ENCODE data around the gene HOXD11. TPM values are rescaled to one million over a fixed set of nuclear protein-coding genes. Genes with fewer than 3 reads are reported as not detected.
A peak's percentile ranks its signal among the peaks of the same experiment; 100 is the strongest.

The HOXD11 gene
- total RNA-seq, 1 experiment from 2014 or later = 3.7 TPM

GRCh38 chr2:176096243-176096985 lies 10.7 kb upstream of the HOXD11 start:
- DNase-seq = peak in 1 of 2 experiments; percentile 44
- Histone ChIP-seq H3K27me3 (no peaks in the 10 kb centered on the region; the same call in 1 of the 2 replicates), H3K4me3 (peak overlapping the region; percentile 73), H3K9me3 (replicated peaks) (no peaks in the 10 kb centered on the region), H3K27ac (peak overlapping the region; percentile 65), H3K4me1 (no peaks in the 10 kb centered on the region), H3K36me3 (no peaks in the 10 kb centered on the region)

- no peaks in the 10 kb centered on the region for H3K9me3 ChIP-seq (replicated peaks)
- H3K36me3 ChIP-seq = no peaks in the 10 kb centered on the region
- no peaks in the 10 kb centered on the region for H3K27me3 ChIP-seq
- peak; percentile 85 to 95 for DNase-seq
- H3K4me3 ChIP-seq = peak overlapping the region; percentile 73
- H3K4me1 ChIP-seq = no peaks in the 10 kb centered on the region
- H3K27ac ChIP-seq = peak overlapping the region; percentile 65
Observed at GRCh38 chr2:176096986-176097819, 9.9 kb upstream of the HOXD11 start.

- peak overlapping the region; percentile 65 for H3K27ac ChIP-seq
- no peaks in the 10 kb centered on the region for H3K4me1 ChIP-seq
- no peaks in the 10 kb centered on the region for H3K27me3 ChIP-seq
- peak overlapping the region; percentile 73 for H3K4me3 ChIP-seq
- DNase-seq = no peak
- H3K9me3 ChIP-seq (replicated peaks) = no peaks in the 10 kb centered on the region
- no peaks in the 10 kb centered on the region for H3K36me3 ChIP-seq
Observed at GRCh38 chr2:176097820-176098365, 9.2 kb upstream of the HOXD11 start.

- H3K9me3 ChIP-seq (replicated peaks) = no peaks in the 10 kb centered on the region
- DNase-seq = peak; percentile 43 to 56
- H3K27me3 ChIP-seq = no peaks in the 10 kb centered on the region
- H3K4me3 ChIP-seq = peak overlapping the region; percentile 73
- H3K4me1 ChIP-seq = no peaks in the 10 kb centered on the region
- H3K36me3 ChIP-seq = no peaks in the 10 kb centered on the region
- H3K27ac ChIP-seq = no peak overlapping the region; the same call in 1 of the 2 replicates
Observed at GRCh38 chr2:176098366-176099158, 8.5 kb upstream of the HOXD11 start.

GRCh38 chr2:176099159-176099727 lies 7.8 kb upstream of the HOXD11 start:
- no peaks in the 10 kb centered on the region for H3K9me3 ChIP-seq (replicated peaks)
- no peak for DNase-seq
- H3K27ac ChIP-seq = no peak overlapping the region
- no peak overlapping the region for H3K4me3 ChIP-seq
- no peaks in the 10 kb centered on the region for H3K27me3 ChIP-seq
- H3K36me3 ChIP-seq = no peaks in the 10 kb centered on the region
- H3K4me1 ChIP-seq = no peaks in the 10 kb centered on the region

GRCh38 chr2:176099728-176100546 lies 7.1 kb upstream of the HOXD11 start, which contains the start of gene HOXD12:
Gene HOXD12 (plus strand): TSS chr2:176099795. CDS start chr2:176099802, 7 bp downstream.
- Histone ChIP-seq H3K27me3 (no peaks in the 10 kb centered on the region), H3K9me3 (replicated peaks) (no peaks in the 10 kb centered on the region), H3K27ac (no peak within 1 kb of the TSS; the same call in 1 of the 2 replicates), H3K4me3 (peak within 1 kb of the TSS; percentile 73), H3K4me1 (no peaks in the 10 kb centered on the region), H3K36me3 (no peaks in the 10 kb centered on the region)
- DNase-seq = no peak

GRCh38 chr2:176100547-176101140 lies 6.4 kb upstream of the HOXD11 start:
- Histone ChIP-seq H3K4me3 (no peak overlapping the region), H3K9me3 (replicated peaks) (no peaks in the 10 kb centered on the region), H3K27ac (no peak overlapping the region), H3K27me3 (no peaks in the 10 kb centered on the region), H3K36me3 (no peaks in the 10 kb centered on the region), H3K4me1 (no peaks in the 10 kb centered on the region)
- no peak for DNase-seq

GRCh38 chr2:176101216-176101830 lies 5.8 kb upstream of the HOXD11 start:
- H3K36me3 ChIP-seq = no peaks in the 10 kb centered on the region
- H3K4me1 ChIP-seq = no peaks in the 10 kb centered on the region
- H3K27me3 ChIP-seq = no peaks in the 10 kb centered on the region
- H3K27ac ChIP-seq = no peak overlapping the region
- H3K9me3 ChIP-seq (replicated peaks) = no peaks in the 10 kb centered on the region
- DNase-seq = no peak
- H3K4me3 ChIP-seq = no peak overlapping the region

- H3K27me3 ChIP-seq = no peaks in the 10 kb centered on the region
- no peaks in the 10 kb centered on the region for H3K36me3 ChIP-seq
- no peaks in the 10 kb centered on the region for H3K9me3 ChIP-seq (replicated peaks)
- no peak overlapping the region for H3K4me3 ChIP-seq
- DNase-seq = no peak
- no peak overlapping the region for H3K27ac ChIP-seq
- H3K4me1 ChIP-seq = no peaks in the 10 kb centered on the region
Observed at GRCh38 chr2:176101842-176102241, 5.2 kb upstream of the HOXD11 start.

- Histone ChIP-seq H3K4me3 (no peak overlapping the region), H3K9me3 (replicated peaks) (no peaks in the 10 kb centered on the region), H3K36me3 (no peaks in the 10 kb centered on the region), H3K27me3 (no peaks in the 10 kb centered on the region), H3K27ac (no peak overlapping the region), H3K4me1 (no peaks in the 10 kb centered on the region)
- no peak for DNase-seq
Observed at GRCh38 chr2:176102309-176102866, 4.7 kb upstream of the HOXD11 start.

- Histone ChIP-seq H3K27ac (no peak overlapping the region), H3K27me3 (no peaks in the 10 kb centered on the region), H3K36me3 (no peaks in the 10 kb centered on the region), H3K4me3 (no peak overlapping the region), H3K9me3 (replicated peaks) (no peaks in the 10 kb centered on the region), H3K4me1 (no peaks in the 10 kb centered on the region)
- DNase-seq = no peak
Observed at GRCh38 chr2:176103194-176103593, 3.9 kb upstream of the HOXD11 start.

- no peaks in the 10 kb centered on the region for H3K9me3 ChIP-seq (replicated peaks)
- DNase-seq = no peak
- H3K4me1 ChIP-seq = no peaks in the 10 kb centered on the region
- no peaks in the 10 kb centered on the region for H3K36me3 ChIP-seq
- no peak overlapping the region for H3K27ac ChIP-seq
- H3K4me3 ChIP-seq = no peak overlapping the region
- H3K27me3 ChIP-seq = no peaks in the 10 kb centered on the region
Observed at GRCh38 chr2:176103742-176104315, 3.3 kb upstream of the HOXD11 start.
